Measurements from ENCODE around the gene OTOR.

OTOR gene, protein sequence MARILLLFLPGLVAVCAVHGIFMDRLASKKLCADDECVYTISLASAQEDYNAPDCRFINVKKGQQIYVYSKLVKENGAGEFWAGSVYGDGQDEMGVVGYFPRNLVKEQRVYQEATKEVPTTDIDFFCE

DNA sequence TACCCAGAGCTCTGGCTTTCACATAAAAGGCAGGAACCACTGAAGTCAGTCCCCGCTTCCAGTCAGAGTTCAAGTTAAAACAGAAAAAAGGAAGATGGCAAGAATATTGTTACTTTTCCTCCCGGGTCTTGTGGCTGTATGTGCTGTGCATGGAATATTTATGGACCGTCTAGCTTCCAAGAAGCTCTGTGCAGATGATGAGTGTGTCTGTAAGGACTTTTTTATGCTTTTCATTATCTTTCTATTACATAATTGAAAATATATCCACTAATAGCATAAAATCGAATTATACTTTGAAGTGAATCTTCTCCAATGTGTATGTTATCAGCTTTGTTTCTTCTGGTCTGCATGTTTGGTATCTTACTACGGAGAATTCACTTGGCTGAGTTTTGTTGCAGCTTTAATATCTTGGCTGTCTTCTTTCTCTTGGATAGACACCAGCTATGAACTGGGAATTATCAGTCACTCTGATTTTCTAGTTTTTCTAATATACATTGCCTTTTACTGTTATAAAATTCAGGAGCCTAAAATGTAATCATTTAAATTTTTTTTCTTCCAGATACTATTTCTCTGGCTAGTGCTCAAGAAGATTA lies at the start of gene OTOR:
Gene OTOR (plus strand): TSS at position 51 of the 593 bp plus-strand sequence. CDS start 44 bp downstream, at position 95.
- no peak for DNase-seq

DNA sequence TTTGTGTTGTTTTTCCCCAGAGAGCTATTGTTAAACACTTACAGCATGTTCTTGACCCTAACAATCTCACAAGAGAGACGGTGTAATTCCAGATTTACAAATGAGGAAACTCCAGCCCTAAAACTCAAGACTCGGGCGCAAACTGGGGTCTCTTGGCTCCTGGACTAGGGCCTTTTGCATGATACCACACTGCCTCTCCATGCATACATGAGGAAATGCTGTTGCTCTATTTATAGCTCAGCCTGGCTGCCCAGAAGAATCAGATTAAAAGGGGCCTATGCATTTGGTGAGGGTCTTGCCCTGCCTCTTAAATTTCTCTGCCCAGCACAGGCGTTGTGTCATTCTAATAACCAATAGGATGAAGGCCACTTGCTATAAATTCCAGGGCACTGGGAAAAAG lies 48.9 kb upstream of the OTOR start:
- DNase-seq = no peak

DNA sequence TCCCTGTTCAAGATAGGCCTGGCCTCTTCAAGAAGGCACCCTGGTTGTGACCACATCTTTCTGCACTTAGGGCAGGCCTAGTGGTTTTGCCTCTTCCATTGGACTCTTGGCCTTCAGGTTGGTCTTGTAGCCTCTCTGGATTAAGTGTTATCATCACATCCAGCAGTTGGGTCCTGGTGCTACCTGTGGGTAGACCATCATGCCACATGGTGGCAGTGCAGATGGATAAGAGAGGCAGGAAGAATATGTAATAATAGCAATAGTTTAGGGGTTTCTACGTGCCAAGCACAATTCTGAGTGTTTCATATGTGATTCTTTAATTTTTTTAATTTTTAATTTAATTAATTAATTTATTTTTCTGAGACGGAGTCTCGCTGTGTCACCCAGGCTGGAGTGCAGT lies 46.9 kb upstream of the OTOR start:
- no peak for DNase-seq

DNA sequence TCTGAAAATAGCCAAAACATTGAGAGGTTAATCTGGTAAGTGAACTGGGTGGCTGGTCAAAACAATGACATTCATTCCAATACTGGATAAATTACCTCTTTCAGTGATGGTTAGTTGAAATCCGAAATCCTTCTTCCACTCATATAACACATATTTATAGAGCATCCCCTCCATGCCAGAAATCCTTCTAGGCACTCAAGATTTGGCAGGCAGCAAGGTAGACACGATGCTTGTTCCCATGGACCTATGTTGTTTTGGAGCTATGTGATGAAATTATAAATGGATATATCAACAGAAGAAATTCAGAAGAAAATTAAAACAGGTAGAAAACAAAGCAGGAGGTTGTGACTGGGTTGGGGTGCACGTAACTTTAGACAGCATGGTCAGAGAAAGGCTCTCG lies 44.6 kb upstream of the OTOR start:
- no peak for DNase-seq

DNA sequence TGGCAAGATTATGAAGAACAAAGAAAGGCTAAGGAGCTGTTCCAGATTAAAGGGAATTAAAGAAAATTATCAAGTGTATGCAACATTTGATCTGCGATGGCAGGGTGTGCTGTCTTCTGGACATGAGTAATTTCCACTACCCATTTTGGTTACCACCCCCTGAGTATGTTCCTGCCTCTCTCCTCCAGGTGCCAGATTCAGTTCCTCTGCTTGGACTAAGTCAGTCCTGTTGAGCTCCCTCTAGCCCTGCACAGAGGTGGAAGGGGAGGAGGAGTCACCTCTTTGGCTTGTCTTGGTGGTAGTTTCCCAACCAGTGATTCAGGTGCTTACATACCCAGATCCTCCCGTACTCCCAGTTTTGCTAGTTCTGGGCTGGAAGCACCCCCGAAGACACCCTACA lies 40.5 kb upstream of the OTOR start:
- no peak for DNase-seq

DNA sequence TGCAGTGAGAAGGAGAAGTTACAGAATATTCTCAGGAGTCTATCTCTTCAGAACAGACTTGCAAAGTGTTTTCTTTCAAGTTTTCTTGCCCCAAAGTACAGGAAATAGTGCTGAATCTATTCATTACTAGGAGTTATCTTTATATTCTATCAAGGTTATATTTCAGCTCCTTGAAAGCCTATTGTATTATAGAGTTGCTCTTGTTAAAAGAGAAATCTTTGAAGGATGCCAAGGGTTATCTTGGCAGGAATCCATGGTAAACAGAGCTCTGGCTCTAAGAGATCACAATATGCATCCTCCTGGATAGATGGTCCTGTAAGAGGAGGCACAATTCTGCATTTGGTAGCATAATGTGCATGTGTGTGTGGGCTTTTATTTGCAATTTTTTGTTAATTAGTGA lies 39.6 kb upstream of the OTOR start:
- no peak for DNase-seq

DNA sequence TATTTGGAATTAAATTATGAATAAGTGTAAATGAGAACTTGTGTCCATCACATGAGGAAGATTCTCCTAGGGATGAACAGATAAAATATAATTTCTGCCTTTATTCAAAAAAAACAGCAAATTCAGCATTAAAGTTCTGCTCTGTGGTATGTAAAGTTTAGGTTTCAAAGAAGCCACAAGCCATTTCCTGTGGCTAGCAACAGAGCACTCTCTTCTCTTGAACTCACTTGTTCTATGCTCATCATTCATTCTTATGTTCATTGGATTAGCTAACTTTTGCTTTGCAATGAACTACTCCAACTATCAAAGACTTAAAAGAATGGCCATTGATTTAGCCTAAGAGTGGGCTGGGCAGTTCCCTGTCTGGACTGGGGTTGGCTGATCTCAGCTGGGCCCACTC lies 39.1 kb upstream of the OTOR start:
- no peak for DNase-seq

DNA sequence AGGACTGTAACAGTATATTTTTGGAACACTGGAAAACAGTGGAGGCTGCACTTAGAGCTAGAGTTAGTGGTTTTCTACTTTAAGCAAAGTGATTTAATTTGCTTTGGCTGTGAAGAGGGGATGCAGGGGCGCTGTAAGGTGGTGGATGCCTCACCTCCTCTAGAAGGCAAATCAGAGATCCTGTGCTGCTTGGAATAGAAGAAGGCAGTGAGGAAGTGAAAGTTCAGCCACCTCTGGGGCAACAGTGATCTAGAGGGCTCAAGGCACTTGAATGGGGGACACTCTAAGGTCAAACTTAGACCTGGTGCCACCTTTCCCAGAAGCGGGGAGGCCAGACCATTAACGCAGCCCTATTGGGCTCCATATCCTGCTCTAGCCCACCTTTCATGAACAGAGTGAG lies 37.4 kb upstream of the OTOR start:
- DNase-seq = no peak

DNA sequence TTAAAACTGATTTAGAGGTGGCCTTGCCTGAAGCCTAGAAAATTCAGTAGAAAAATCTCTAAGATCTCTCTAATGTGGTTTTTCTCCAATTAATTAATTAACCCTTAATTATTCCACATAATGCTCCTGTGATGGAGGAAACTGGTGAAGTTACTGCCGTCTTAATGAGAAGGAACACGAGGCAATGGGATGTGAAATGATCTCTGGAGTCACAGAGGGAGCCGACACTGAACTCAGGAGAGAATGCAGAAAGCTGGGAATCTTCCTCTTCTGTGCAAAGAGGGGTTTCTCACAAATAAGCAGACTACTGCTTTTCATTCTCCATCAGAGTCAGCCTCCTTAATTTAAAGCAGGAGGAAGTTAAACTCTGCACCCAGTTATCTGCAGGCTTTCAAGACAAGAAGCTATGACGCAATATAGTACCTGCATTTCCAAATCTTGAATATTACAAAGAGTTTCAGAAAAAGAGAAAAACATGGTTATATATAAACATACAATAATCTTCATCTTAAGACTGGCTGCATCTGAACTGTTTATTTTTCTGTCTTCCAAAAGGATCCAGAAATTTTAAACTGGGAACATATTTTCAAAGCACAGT lies 36.4 kb upstream of the OTOR start:
- DNase-seq = peak in 1 of 2 donors; percentile 21

DNA sequence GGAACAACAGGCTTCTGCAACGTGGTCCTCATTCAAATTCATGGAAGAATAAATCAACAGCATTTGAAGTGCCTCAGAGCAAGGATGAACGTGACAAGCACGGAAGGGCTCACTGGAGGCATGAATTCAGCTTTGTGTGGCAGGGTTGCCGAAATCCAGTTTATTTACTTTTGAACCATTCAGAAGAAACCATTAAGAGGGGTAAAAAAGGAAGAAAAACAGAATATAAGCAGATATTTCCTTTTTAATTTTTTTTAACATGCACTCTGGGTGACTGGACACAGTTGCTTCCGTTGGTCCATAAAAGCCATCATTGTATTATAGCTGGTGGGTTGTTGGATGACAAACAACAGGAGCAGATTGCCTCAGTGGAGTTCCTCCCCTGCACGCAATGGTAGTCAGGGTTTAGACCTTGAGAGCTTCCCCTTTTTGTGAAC lies 35.6 kb upstream of the OTOR start:
- DNase-seq = peak in 1 of 2 donors; percentile 15

DNA sequence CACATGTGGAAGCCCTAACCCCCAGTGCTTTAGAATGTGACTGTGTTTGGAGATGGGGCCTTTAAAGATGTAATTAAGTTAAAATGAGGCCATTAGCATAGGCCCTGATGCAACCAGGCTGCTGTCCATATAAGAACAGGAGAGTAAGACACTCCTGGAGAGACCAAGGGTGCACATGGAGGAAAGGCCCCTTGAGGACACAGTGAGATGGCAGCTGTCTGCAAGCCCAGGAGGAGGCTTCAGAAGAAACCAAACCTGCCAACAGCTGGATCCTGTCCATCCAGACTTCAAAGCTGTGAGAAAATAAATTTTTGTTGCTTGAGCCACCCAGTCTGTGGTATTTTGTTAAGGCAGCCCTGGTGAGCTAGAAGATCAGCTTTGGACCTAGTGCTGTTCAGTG lies 35.1 kb upstream of the OTOR start:
- no peak for DNase-seq

DNA sequence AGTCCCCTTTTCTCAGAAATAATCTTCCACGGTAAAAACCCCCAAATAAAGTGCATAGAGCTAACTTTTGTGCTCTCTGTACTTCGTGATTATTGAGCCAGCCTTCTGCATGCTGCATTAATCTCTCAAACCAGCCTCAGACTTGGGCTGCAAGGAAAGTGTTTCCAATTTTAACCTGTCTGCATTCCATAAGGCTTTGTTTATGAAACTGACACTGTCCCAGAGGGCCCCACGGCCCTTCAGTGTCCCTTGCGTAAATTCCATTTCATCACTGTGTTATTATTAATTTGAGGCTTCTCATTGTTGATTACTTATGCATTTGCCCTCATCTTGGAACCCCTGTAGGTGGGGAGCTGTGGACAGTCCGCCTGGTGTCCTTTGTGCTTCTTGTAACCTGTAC lies 33.9 kb upstream of the OTOR start:
- no peak for DNase-seq

DNA sequence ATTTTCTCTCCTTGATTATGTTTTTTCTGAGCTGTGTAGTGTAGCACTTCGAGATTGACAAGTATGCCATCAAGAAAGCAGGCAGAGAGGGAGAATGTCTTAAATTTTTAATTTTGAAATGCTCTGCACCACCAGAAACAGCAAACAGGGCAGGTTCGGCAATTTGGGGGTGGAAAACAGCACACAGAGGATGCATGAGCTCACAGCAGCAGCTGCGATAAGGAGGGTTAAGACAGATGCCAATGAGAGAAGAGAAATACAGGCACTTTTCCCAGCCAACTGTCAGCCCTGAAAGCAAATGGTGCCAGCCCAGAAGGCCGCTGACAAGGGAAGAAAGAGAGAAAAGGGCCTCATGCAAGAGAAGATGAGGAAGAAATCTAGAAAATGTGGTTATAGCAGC lies 33.4 kb upstream of the OTOR start:
- DNase-seq = no peak

DNA sequence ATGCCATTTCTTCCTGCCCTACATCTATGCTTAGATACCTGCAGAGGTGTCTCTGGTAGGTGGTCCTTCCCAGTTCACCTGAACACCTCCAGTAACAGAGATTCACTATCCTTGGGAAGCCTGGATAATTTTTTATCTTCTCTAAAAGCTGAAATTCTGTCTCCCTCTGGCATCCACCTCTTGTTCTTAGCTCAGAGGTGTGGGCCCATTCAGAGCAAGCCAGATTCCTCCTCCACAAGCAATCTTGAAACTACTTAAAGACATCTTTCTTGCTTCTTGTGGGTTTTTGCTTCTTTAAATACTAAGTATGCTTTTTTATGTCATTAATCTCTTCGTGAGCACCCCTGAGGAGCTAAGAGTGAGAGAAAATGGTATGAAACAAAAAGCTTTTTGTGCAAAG lies 28.7 kb upstream of the OTOR start:
- DNase-seq = no peak

DNA sequence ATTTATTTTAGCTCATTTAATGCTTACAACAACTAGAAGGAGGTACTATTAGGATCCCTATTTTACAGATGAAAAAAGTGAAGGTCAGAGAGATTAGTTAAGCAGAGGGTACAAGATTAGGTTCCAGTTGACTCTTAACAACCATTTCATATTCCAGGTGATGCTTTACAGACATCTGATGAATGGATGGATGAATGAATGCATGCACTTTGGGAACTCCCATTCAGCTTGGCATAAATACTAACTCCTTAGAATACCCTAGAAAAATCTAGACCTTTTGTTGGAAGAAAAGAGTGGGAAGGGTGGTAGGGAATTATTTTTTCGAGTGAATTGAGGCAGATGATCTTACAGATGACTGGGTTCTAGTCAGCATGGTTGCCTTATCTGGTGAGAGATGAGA lies 19.1 kb upstream of the OTOR start:
- no peak for DNase-seq

DNA sequence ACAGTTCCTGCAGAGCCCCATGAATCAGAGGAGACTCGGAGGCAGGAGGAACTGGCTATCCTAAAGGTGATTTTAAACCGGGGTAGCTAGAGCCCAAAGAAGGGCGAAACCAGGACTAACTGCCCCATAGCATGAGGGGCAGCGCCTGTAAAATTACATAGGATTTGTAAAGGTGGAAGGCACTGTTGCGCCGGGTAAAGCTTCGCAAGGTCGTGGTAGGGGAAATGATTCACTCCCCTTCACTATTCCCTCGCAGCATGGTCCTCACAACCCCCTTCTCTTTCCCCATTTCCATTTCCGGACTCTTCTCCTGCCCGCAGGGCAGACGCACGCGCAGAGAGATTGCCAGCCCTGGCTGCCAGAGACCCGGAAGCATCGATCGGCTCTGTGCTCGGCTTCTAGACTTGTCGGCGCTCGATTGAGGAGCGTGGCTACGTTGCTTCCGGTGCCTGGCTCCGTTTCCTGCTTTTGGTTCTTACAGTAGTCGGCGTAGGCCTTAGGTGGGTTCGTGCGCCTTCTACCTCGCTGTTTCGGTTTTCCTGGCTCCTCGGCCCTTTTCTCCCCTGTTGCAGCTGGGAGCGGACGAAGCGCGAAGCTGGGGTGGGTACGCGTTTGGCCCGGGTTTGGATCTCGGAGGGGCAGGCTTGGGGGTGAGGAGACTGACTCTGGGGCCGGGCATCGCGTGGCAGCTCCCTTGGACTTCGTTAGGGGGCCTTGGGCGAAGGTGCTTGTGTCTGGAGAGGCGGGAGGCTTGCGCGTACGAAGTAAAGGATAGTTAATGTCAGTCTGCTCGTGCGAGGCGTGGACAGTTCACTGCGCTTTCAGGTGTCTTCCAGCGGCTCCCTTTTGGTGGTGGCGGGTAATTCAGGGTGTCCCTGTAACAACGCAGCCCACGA lies 18.3 kb upstream of the OTOR start, which contains the start of gene SNRPB2:
Gene SNRPB2 (plus strand): TSS at position 462 of the 896 bp plus-strand sequence. CDS start 1,677 bp downstream, outside the sequence.
- peak; percentile 94 to 95 for DNase-seq

DNA sequence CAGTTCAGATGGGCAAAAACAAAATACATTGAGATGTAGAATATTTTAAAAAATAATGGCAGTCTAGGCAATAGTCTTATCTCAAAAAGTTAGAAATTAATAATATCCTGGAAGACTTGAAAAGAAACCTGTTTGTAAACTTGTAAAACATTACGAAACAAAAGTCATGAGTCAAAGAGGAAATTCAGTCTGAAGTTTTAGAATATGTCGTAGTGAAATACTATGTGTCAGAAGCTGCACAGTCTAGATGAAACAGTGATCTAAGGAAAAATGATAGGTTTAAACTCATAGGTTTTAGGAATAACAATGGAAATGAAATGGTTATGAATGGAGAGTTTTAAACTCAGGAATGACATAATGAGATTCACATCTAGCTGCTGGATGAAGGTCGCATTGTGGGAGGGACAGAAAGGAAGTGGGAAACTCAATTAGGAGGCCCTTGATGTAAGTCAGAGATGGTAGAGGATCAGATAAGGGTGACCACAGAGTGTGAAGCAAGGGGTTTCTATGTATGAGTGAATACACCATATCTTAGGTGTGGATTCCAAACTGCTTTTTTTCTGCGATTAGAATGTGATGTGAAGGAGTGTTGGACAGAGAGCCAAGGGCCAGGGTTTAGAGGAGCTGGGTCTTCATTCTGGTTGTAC lies 15.5 kb upstream of the OTOR start:
- peak; percentile 25 to 35 for DNase-seq

DNA sequence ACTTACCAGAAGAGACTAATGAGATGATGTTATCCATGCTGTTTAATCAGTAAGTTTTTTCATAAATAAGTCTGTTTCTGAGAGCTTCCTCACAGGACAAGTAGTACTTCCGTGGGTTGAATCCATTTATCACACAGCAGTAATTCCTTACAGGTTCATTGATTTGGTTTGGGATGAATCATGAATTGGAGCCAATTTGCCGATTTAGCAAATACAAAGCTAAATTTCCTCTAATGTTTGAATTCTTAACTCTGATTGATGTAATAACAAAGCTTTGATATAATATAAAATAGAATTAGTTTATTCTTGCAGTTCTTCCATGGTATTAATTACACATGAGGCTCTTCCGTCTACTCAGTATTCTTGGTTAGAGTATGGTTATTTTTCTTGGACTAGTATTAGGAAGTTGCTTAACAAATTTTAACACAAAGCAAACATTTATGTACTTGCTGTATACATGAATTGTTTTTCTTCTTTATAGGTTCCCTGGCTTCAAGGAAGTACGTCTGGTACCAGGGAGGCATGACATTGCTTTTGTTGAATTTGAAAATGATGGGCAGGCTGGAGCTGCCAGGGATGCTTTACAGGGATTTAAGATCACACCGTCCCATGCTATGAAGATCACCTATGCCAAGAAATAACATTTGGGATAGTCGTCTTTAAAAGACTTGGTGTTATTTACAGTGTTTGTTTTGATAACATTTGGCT lies 7.6 kb upstream of the OTOR start:
- DNase-seq = no peak

DNA sequence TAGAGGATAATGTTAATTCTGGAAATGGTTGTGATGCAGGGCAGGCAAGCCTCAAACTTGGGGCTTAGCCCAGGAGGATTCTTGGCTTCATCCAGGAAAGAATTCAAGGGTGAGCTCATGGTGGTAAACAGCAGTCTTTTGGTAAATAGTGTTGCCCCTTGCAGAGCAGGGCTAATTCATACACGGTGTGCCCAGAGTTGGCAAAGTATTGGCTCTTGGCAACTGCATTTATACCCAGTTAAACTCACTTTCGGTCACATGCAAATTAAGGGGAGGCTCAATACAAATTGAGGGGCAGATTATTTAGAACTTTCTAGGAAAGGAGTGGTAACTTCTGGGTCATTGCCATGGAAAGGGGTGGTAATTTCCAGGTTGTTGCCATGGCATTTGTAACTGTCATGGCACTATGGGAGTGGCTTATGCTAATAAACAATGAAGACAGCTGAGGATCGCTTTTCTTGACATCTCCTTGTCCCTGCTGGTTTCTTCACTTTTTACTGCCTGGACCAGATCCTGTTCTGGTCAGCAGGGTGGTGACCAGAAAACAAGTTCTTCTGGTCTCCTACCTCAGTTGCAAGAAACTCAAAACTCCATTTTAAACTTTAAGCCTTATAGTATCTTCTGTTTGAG lies 3.9 kb upstream of the OTOR start:
- no peak for DNase-seq

DNA sequence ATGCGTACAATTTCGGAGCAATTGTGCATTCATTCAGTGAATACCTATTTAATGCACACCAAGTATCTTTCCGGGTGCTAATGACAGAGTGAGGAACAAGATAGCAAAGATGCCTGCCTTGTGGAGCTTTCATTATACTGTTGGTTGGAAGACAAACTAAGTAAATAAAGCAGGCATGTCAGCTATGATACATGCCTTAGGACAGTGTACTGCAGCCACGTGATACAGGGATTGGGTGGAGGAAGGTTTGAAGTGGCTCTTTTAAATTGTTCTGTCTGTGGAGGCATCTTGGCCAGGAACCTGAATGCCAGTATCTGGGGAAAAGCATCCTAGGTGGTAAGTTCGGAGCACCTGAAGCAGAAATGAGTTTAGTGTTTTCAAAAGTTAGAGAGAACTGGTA lies 3.0 kb upstream of the OTOR start:
- no peak for DNase-seq

DNA sequence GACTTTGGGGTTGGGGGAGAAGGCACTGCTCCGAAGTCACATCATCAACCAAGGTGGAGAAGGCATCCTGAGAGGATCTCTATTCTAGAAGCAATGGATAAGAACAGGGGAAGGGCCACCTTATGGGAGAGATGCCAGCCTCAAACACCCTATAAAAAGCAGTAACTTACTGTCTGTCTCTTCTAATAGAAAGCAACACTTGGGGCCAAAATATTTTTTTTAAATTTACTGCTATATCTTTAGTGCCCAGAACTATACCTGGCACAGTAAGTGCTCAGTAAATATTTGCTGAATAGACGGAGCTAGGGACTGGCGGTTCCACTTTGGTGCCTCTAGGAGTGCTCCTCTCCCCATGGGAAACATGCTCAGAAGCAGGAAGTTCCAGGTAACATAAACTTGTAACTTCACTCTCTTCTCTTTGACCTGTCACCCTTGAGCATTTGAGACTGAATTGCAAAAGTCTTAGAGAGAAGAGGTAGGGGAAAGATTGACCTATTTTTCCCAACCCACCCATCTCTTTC lies 807 bp upstream of the OTOR start:
- no peak for DNase-seq

DNA sequence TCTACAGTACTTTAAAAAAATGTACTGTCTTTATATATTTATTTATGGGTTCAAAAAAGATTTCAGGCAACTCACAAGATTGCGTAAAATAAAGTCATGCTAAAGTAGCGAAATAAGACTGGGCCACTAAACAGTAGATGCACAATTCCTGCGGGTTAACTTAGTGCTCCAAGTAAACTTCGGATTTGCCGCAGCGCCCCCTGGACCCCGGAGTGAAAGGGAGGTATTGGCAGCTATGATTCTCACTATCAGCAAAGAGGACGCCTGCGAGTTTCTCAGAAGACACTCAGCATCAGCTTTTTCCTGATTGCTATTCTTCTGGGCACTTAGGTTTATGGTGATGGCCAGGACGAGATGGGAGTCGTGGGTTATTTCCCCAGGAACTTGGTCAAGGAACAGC lies 1.4 kb downstream of the OTOR start:
- no peak for DNase-seq

Measured in inflammatory macrophage treated with lipopolysaccharide for 1 hour (primary cell).